K562 (cell line): ENCODE results near the gene TMEM116. TPM values are rescaled to one million over a fixed set of nuclear protein-coding genes. Genes with fewer than 3 reads are reported as not detected.

Experiments used
- C11orf30 ChIP-seq: fragments of 450-650 bp; IDR thresholded peaks from 2 replicates; pipeline ENCODE4 v1.6.1; 2016; ENCODE audit warnings: low read depth, mild to moderate bottlenecking
- CBFA2T2 ChIP-seq: fragments of 450-650 bp; conservative IDR thresholded peaks from 2 replicates; pipeline ENCODE4 v1.6.1; 2017; ENCODE audit warnings: mild to moderate bottlenecking
- HEY1 ChIP-seq: fragments of 250-450 bp; sonication (Bioruptor Pico); IDR thresholded peaks from 2 replicates; pipeline ENCODE4 v1.5.0; 2020; ENCODE audit warnings: mild to moderate bottlenecking, moderate library complexity, borderline replicate concordance
- MAFG ChIP-seq: fragments of 450-650 bp; conservative IDR thresholded peaks from 2 replicates; pipeline ENCODE4 v1.6.1; 2016; ENCODE audit warnings: missing genetic modification characterization, missing compliant biosample characterization
- MBD2 ChIP-seq: sonication (generic); IDR thresholded peaks from 2 replicates; pipeline ENCODE4 v1.6.1; 2016; ENCODE audit warnings: low read depth, borderline replicate concordance
- MED1 ChIP-seq: sonication (generic); formaldehyde crosslinking; IDR thresholded peaks from 2 replicates; pipeline ENCODE4 v1.8.1; 2023; ENCODE audit warnings: missing genetic modification reagents, borderline replicate concordance
- PTBP1 ChIP-seq: fragments of 200-400 bp; formaldehyde crosslinking; IDR thresholded peaks from 2 replicates; pipeline ENCODE4 v1.6.1; 2017; ENCODE audit warnings: low read depth, low read length
- RBM25 ChIP-seq: fragments of 200-400 bp; formaldehyde crosslinking; IDR thresholded peaks from 2 replicates; pipeline ENCODE4 v1.6.1; 2018; ENCODE audit warnings: low read length, low read depth, moderate library complexity; ENCODE audit not compliant: severe bottlenecking
- SMARCE1 ChIP-seq: fragments of 450-650 bp; IDR thresholded peaks from 2 replicates; pipeline ENCODE4 v1.7.1; 2016; ENCODE audit warnings: mild to moderate bottlenecking
- SRSF7 ChIP-seq: fragments of 200-400 bp; formaldehyde crosslinking; optimal IDR thresholded peaks from 2 replicates; pipeline ENCODE3; 2017; ENCODE audit warnings: mild to moderate bottlenecking, low read depth, low read length
- TCF7L2 ChIP-seq: fragments of 150-350 bp; IDR thresholded peaks from 2 replicates; pipeline ENCODE4 v1.6.1; 2016; ENCODE audit warnings: low read depth, mild to moderate bottlenecking, low read length, moderate library complexity
- TRIM28 ChIP-seq: fragments of 450-650 bp; IDR thresholded peaks from 2 replicates; pipeline ENCODE4 v1.6.1; 2017
- ZEB2 ChIP-seq: fragments of 450-650 bp; IDR thresholded peaks from 2 replicates; pipeline ENCODE4 v1.6.1; 2016
- ZFX ChIP-seq: sonication (generic); formaldehyde crosslinking; IDR thresholded peaks from 2 replicates; pipeline ENCODE4 v1.8.0; 2022; ENCODE audit warnings: mild to moderate bottlenecking, missing genetic modification reagents, moderate library complexity
- ZNF316 ChIP-seq: fragments of 450-650 bp; IDR thresholded peaks from 2 replicates; pipeline ENCODE4 v1.6.1; 2016
- ZNF507 ChIP-seq: conservative IDR thresholded peaks from 2 replicates; pipeline ENCODE4 v1.6.1; 2017; ENCODE audit warnings: missing genetic modification characterization, missing compliant biosample characterization
- polyA plus RNA-seq, 8 experiments: library from polyadenylated mRNA; depleted of rRNA in 4 of 8; stranded (reverse) in 5 of 8; unstranded in 3 of 8; fragments of >200 nt; fragmentation: Nextera tagmentation in 2 of 8; fragmentation: Illumina TruSeq in 1 of 8; extraction: Ambion mirVana in 2 of 8; extraction: Trizol in 1 of 8; gene quantifications; 2 replicates each; pipeline versions ENCODE4 v1.2.1 to v1.2.3, GENCODE V29; 2011 to 2014; ENCODE audit warnings: inconsistent platforms in 1 of 8, missing spikeins in 1 of 8
- total RNA-seq, 7 experiments: library from RNA; depleted of rRNA in 6 of 7; stranded (reverse); fragments of >200 nt in 6 of 7; fragmentation: Illumina TruSeq in 2 of 7; extraction: Trizol in 2 of 7; gene quantifications; 2 replicates each; pipeline versions ENCODE4 v1.2.1 to v1.2.3, GENCODE V29; 2011 to 2021; ENCODE audit warnings: low replicate concordance in 1 of 7
- TF ChIP-seq, protein P1 (sequence below): IDR thresholded peaks from 3 replicates; pipeline ENCODE4 v1.6.1; 2011; ENCODE audit warnings: borderline replicate concordance, mild to moderate bottlenecking; ENCODE audit not compliant: insufficient read length, insufficient read depth
- TF ChIP-seq, protein P2 (sequence below): fragments of 450-650 bp; IDR thresholded peaks from 2 replicates; pipeline ENCODE4 v1.6.1; 2017; ENCODE audit warnings: antibody characterized with exemption, mild to moderate bottlenecking
- TF ChIP-seq, protein P3 (sequence below): fragments of 450-650 bp; IDR thresholded peaks from 2 replicates; pipeline ENCODE4 v1.6.1; 2016
- TF ChIP-seq, protein P4 (sequence below), 2 experiments: IDR thresholded peaks; 2 replicates each; pipeline ENCODE4 v1.6.1; 2011; ENCODE audit warnings: borderline replicate concordance in 1 of 2, control low read depth in 1 of 2, low read depth in 1 of 2, low read length in 1 of 2, mild to moderate bottlenecking in 1 of 2, mixed read lengths in 1 of 2, moderate library complexity in 1 of 2; ENCODE audit not compliant: insufficient read depth in 1 of 2, insufficient read length in 1 of 2, poor library complexity in 1 of 2, severe bottlenecking in 1 of 2; ENCODE audit errors: extremely low read depth in 1 of 2

The TMEM116 gene
- total and polyA plus RNA-seq, 9 of the 15 experiments (the other 6 are each of a cell fraction or from before 2014, with no cell fraction given) = 5.2 to 78.6 (median 13.9) TPM

DNA sequence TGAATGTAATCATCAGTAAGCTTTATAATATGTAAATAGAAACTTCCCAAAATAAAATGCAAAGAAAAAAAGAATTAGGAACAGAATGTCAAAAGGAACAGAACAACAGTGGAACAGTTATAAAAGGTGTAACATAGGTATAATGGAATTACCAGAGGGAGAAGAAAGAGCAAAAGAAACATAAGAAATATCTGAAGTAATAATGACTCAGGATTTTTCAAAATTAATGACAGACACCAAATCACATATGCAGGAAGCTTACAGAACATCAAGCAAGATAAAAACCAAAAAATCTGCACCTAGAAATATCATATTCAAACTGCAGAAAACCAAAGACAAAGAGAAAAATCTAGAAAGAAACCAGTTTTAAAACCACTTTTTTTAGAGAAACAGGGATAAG is 36.1 kb downstream of the TMEM116 start (continued):
- TF ChIP-seq MAFG (tag) = peak; percentile 72; the same call in 1 of the 2 replicates
- TF ChIP-seq ZNF507 (tag) = no peak
- no peak for TF ChIP-seq ZEB2
- peak; percentile 76 for TF ChIP-seq C11orf30
- TF ChIP-seq SMARCE1 = peak; percentile 31
- no peak for TF ChIP-seq MED1 (CRISPR knock-in tag)
- TF ChIP-seq, protein P1, sequence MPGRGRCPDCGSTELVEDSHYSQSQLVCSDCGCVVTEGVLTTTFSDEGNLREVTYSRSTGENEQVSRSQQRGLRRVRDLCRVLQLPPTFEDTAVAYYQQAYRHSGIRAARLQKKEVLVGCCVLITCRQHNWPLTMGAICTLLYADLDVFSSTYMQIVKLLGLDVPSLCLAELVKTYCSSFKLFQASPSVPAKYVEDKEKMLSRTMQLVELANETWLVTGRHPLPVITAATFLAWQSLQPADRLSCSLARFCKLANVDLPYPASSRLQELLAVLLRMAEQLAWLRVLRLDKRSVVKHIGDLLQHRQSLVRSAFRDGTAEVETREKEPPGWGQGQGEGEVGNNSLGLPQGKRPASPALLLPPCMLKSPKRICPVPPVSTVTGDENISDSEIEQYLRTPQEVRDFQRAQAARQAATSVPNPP = no peak
- TF ChIP-seq ZNF316 = peak; percentile 82
- no peak for TF ChIP-seq PTBP1
- TF ChIP-seq, protein P2, sequence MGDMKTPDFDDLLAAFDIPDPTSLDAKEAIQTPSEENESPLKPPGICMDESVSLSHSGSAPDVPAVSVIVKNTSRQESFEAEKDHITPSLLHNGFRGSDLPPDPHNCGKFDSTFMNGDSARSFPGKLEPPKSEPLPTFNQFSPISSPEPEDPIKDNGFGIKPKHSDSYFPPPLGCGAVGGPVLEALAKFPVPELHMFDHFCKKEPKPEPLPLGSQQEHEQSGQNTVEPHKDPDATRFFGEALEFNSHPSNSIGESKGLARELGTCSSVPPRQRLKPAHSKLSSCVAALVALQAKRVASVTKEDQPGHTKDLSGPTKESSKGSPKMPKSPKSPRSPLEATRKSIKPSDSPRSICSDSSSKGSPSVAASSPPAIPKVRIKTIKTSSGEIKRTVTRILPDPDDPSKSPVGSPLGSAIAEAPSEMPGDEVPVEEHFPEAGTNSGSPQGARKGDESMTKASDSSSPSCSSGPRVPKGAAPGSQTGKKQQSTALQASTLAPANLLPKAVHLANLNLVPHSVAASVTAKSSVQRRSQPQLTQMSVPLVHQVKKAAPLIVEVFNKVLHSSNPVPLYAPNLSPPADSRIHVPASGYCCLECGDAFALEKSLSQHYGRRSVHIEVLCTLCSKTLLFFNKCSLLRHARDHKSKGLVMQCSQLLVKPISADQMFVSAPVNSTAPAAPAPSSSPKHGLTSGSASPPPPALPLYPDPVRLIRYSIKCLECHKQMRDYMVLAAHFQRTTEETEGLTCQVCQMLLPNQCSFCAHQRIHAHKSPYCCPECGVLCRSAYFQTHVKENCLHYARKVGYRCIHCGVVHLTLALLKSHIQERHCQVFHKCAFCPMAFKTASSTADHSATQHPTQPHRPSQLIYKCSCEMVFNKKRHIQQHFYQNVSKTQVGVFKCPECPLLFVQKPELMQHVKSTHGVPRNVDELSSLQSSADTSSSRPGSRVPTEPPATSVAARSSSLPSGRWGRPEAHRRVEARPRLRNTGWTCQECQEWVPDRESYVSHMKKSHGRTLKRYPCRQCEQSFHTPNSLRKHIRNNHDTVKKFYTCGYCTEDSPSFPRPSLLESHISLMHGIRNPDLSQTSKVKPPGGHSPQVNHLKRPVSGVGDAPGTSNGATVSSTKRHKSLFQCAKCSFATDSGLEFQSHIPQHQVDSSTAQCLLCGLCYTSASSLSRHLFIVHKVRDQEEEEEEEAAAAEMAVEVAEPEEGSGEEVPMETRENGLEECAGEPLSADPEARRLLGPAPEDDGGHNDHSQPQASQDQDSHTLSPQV = no peak
- no peak for TF ChIP-seq HEY1
- no peak for TF ChIP-seq TRIM28
- no peak for TF ChIP-seq RBM25
- TF ChIP-seq SRSF7 = no peak
- no peak for TF ChIP-seq CBFA2T2
- TF ChIP-seq, protein P3, sequence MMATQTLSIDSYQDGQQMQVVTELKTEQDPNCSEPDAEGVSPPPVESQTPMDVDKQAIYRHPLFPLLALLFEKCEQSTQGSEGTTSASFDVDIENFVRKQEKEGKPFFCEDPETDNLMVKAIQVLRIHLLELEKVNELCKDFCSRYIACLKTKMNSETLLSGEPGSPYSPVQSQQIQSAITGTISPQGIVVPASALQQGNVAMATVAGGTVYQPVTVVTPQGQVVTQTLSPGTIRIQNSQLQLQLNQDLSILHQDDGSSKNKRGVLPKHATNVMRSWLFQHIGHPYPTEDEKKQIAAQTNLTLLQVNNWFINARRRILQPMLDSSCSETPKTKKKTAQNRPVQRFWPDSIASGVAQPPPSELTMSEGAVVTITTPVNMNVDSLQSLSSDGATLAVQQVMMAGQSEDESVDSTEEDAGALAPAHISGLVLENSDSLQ = peak; percentile 23; the same call in 1 of the 2 replicates
- no peak for TF ChIP-seq MBD2
- TF ChIP-seq, protein P4, sequence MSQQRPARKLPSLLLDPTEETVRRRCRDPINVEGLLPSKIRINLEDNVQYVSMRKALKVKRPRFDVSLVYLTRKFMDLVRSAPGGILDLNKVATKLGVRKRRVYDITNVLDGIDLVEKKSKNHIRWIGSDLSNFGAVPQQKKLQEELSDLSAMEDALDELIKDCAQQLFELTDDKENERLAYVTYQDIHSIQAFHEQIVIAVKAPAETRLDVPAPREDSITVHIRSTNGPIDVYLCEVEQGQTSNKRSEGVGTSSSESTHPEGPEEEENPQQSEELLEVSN (IDR thresholded peaks at IDR 0.05; ENCODE audit: borderline replicate concordance in 1 of 2, extremely low read depth in 1 of 2, insufficient read depth in 1 of 2, insufficient read length in 1 of 2, low read depth in 1 of 2, low read length in 1 of 2, poor library complexity in 1 of 2, severe bottlenecking in 1 of 2) = no peak
- no peak for TF ChIP-seq ZFX
- no peak for TF ChIP-seq TCF7L2
- TF ChIP-seq, all 486 proteins: peak for 8
